Measurements from ENCODE around the gene VEPH1. TPM values are rescaled to one million over a fixed set of nuclear protein-coding genes. Genes with fewer than 3 reads are reported as not detected.

Gene VEPH1
- total RNA-seq, 2 donors from 2014 or later: 15.0 to 30.0 TPM

- intact Hi-C loops (cut with DNase I): no loop called here
- no peaks in the 10 kb centered on the region for H3K4me1 ChIP-seq
- H3K9me3 ChIP-seq: no peaks in the 10 kb centered on the region
- H3K36me3 ChIP-seq (replicated peaks in 1 of 2; ENCODE audit: insufficient read depth in 1 of 2, low read depth in 2 of 2): no peaks in the 10 kb centered on the region
- TF ChIP-seq POLR2A (IDR thresholded peaks at IDR 0.05) (no peak), CTCF (IDR thresholded peaks at IDR 0.05) (no peak)
- ATAC-seq: no peak
- DNase-seq: no peak
- WGBS, 2 donors: 71 to 94% methylated on average over 1 of the region's 1 CpG
- H3K27me3 ChIP-seq: no peaks in the 10 kb centered on the region
- no peak overlapping the region for H3K27ac ChIP-seq
- H3K4me3 ChIP-seq: no peak overlapping the region
These were observed 23.6 kb downstream of the VEPH1 start for GRCh38 chr3:157479464-157480243.

GRCh38 chr3:157477441-157477840 lies 25.8 kb downstream of the VEPH1 start:
- Histone ChIP-seq H3K9me3 (no peaks in the 10 kb centered on the region), H3K27ac (no peak overlapping the region), H3K4me1 (no peaks in the 10 kb centered on the region), H3K4me3 (no peak overlapping the region), H3K27me3 (no peaks in the 10 kb centered on the region), H3K36me3 (replicated peaks in 1 of 2; ENCODE audit: insufficient read depth in 1 of 2, low read depth in 2 of 2) (no peaks in the 10 kb centered on the region)
- no peak for ATAC-seq
- WGBS, 2 donors: 83 to 95% methylated on average over 3 of the region's 3 CpGs
- DNase-seq: no peak
- no peak for TF ChIP-seq POLR2A (IDR thresholded peaks at IDR 0.05)
- no peak for TF ChIP-seq CTCF (IDR thresholded peaks at IDR 0.05)
- intact Hi-C loops (cut with DNase I): no loop called here

GRCh38 chr3:157475921-157476414 lies 27.2 kb downstream of the VEPH1 start:
- WGBS, 2 donors: 50 to 59% methylated on average over 1 of the region's 1 CpG
- intact Hi-C loops (cut with DNase I): no loop called here
- no peak for TF ChIP-seq CTCF (IDR thresholded peaks at IDR 0.05)
- no peak for TF ChIP-seq POLR2A (IDR thresholded peaks at IDR 0.05)

GRCh38 chr3:157472648-157473047 lies 30.6 kb downstream of the VEPH1 start:
- Histone ChIP-seq H3K4me1 (no peaks in the 10 kb centered on the region), H3K9me3 (no peaks in the 10 kb centered on the region), H3K4me3 (no peak overlapping the region), H3K27ac (no peak overlapping the region), H3K36me3 (replicated peaks in 1 of 2; ENCODE audit: insufficient read depth in 1 of 2, low read depth in 2 of 2) (no peaks in the 10 kb centered on the region), H3K27me3 (no peaks in the 10 kb centered on the region)
- WGBS, 2 donors: 96 to 100% methylated on average over 1 of the region's 1 CpG
- no peak for TF ChIP-seq POLR2A (IDR thresholded peaks at IDR 0.05)
- TF ChIP-seq CTCF (IDR thresholded peaks at IDR 0.05): no peak
- intact Hi-C loops (cut with DNase I): no loop called here
- no peak for DNase-seq
- no peak for ATAC-seq

More at GRCh38 chr3:157475921-157476414, 27.2 kb downstream of the VEPH1 start:
- DNase-seq (no peak), ATAC-seq (no peak)
- H3K4me1 ChIP-seq: no peaks in the 10 kb centered on the region
- no peak overlapping the region for H3K4me3 ChIP-seq
- no peaks in the 10 kb centered on the region for H3K27me3 ChIP-seq
- no peak overlapping the region for H3K27ac ChIP-seq
- H3K9me3 ChIP-seq: no peaks in the 10 kb centered on the region
- no peaks in the 10 kb centered on the region for H3K36me3 ChIP-seq (replicated peaks in 1 of 2; ENCODE audit: insufficient read depth in 1 of 2, low read depth in 2 of 2)

- DNase-seq (no peak), ATAC-seq (no peak)
- Histone ChIP-seq H3K36me3 (replicated peaks in 1 of 2; ENCODE audit: insufficient read depth in 1 of 2, low read depth in 2 of 2) (no peaks in the 10 kb centered on the region), H3K4me1 (no peaks in the 10 kb centered on the region), H3K4me3 (no peak overlapping the region), H3K9me3 (no peaks in the 10 kb centered on the region), H3K27ac (no peak overlapping the region), H3K27me3 (no peaks in the 10 kb centered on the region)
- 72 to 80% methylated on average over 1 of the region's 1 CpG for whole genome bisulfite sequencing, 2 donors
- no peak for TF ChIP-seq POLR2A (IDR thresholded peaks at IDR 0.05)
- no peak for TF ChIP-seq CTCF (IDR thresholded peaks at IDR 0.05)
- intact Hi-C loops (cut with DNase I): no loop called here
These were observed 32.2 kb downstream of the VEPH1 start for GRCh38 chr3:157471064-157471463.

Data from body of pancreas (tissue), 4 donors.